ENCODE results near the gene PSME3. TPM values are rescaled to one million over a fixed set of nuclear protein-coding genes. Genes with fewer than 3 reads are reported as not detected.
"Not testable (repeated sequence)": the region's sequence is repeated elsewhere in the genome, so short reads cannot be mapped to it uniquely, and the experiment has no call there.

The PSME3 gene
- polyA plus RNA-seq, 1 donor from 2014 or later, result 116 TPM

DNA sequence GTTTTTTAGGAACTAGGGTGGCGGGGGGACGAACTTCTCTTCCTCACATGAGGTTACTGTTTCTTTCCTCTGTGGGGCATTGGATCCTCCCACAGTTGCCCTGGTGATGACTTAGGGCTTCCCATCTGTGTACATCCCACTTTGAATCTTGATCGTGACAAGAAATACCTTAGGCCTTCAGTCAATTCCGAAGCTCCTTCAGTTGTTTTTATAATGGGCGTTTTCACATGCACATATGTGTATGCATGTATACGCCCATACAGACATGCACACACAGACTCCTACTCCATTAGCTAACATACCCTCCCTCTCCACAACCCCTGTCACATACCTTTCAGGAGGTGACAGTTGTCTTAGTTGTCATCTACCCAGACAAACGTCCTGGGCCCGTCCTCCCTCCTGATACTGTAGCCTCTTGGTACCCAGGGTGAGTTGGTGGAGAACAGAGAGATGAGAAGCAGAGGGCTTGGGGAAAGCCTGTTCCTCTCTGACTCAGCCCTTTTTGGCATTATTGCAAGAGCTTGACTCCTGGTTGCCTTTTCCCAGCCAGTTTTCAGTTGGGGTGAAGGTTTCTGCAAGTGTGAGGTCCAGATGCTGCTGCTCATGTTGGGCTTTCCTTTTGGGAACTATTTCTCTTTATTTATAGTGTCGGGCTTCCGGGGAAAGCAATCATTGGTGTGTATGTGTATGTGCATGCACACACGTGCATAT lies 8.9 kb downstream of the PSME3 start:
- Mint-ChIP-seq H3K4me3 (no peak overlapping the region), H3K27me3 (no peaks in the 10 kb centered on the region), H3K27ac (peak overlapping the region in 1 of 3 donors; percentile 54), H3K36me3 (peaks cover 3% of the 10 kb centered on the region), H3K4me1 (peaks cover 0 to 5% (median 4%) of the 10 kb centered on the region in 3 donors), H3K9me3 (no peaks in the 10 kb centered on the region)

DNA sequence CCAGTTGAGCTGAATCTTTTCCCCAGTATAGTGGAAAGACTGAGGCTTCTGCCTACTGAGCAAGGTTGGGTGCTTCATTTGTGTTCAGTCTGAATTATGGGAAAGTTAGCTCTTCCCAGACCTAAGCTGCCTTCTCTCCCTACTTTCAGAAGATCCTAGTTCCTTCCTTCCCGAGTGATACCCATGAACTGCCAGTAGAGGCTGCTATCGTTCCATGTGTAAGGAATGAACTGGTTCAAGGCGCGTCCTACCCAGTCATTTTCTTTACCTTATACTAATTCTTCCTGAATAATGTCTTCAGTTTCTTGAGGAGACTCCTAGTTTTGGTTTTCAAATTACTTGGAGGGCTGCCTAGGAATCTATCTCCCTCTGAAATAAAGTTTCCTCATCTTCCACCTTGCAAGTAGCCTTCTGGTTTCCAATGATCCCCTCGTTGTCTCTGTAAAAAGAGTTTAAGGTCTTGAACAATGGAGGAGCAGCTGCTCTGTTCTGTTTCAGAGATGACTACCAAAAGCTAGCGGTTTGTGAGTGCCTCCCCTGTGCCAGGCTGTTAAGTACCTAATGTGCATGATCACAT lies 10.2 kb downstream of the PSME3 start:
- peak overlapping the region in 1 of 3 donors; percentile 54 for H3K27ac Mint-ChIP-seq
- peaks cover 3% of the 10 kb centered on the region for H3K36me3 Mint-ChIP-seq
- H3K4me3 Mint-ChIP-seq, result peak overlapping the region in 2 of 4 donors; percentile 28 to 31
- H3K4me1 Mint-ChIP-seq, result peaks cover 0 to 5% (median 2%) of the 10 kb centered on the region in 3 donors
- no peaks in the 10 kb centered on the region for H3K9me3 Mint-ChIP-seq
- no peaks in the 10 kb centered on the region for H3K27me3 Mint-ChIP-seq

DNA sequence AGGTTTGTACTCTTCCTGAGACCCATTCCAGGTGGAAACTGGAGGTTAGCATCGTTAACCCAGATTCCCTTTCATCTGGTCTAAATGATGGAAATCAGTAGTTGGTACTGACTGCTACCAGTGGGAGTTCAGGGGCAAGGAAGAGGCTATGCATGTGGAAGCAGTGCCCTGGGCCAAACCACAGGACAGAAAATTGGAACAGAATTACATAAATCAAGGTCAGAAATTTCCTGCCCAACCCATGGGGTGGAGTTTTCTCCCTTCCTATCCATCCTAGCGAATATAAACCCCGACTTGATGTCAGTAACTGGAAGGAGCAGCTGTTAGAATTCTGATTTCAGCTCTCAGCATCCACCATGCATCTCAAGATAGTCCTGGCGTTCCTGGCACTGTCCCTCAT lies 11.1 kb downstream of the PSME3 start, which contains the start of gene AOC2:
AOC2 (plus strand) TSS at position 310 of the 400 bp plus-strand sequence; CDS start at position 357, 47 bp downstream.
- H3K9me3 Mint-ChIP-seq, result no peaks in the 10 kb centered on the region
- H3K4me1 Mint-ChIP-seq, result peaks cover 0 to 5% (median 2%) of the 10 kb centered on the region in 3 donors
- no peaks in the 10 kb centered on the region for H3K27me3 Mint-ChIP-seq
- peaks cover 3% of the 10 kb centered on the region for H3K36me3 Mint-ChIP-seq
- peak within 1 kb of the TSS in 2 of 3 donors; percentile 54 to 60 for H3K27ac Mint-ChIP-seq
- peak within 1 kb of the TSS in 1 of 4 donors; percentile 31 for H3K4me3 Mint-ChIP-seq

DNA sequence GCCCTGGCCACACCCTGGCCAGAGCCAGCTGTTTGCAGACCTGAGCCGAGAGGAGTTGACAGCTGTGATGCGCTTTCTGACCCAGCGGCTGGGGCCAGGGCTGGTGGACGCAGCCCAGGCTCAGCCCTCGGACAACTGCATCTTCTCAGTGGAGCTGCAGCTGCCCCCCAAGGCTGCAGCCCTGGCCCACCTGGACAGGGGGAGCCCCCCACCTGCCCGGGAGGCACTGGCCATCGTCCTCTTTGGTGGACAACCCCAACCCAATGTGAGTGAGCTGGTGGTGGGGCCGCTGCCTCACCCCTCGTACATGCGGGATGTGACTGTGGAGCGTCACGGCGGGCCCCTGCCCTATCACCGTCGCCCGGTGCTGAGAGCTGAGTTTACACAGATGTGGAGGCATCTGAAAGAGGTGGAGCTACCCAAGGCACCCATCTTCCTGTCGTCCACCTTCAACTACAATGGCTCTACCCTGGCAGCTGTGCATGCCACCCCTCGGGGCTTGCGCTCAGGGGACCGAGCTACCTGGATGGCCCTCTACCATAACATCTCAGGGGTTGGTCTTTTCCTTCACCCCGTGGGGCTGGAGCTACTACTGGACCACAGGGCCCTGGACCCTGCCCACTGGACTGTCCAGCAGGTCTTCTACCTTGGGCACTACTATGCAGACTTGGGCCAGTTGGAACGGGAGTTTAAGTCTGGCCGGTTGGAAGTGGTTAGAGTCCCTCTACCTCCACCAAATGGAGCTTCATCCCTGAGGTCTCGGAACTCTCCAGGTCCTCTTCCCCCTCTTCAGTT lies 11.8 kb downstream of the PSME3 start:
- Mint-ChIP-seq H3K27me3 (no peaks in the 10 kb centered on the region), H3K4me1 (peaks cover 0 to 5% (median 2%) of the 10 kb centered on the region in 3 donors), H3K36me3 (no peaks in the 10 kb centered on the region), H3K9me3 (no peaks in the 10 kb centered on the region), H3K4me3 (no peak overlapping the region), H3K27ac (peak overlapping the region in 1 of 3 donors; percentile 60)

DNA sequence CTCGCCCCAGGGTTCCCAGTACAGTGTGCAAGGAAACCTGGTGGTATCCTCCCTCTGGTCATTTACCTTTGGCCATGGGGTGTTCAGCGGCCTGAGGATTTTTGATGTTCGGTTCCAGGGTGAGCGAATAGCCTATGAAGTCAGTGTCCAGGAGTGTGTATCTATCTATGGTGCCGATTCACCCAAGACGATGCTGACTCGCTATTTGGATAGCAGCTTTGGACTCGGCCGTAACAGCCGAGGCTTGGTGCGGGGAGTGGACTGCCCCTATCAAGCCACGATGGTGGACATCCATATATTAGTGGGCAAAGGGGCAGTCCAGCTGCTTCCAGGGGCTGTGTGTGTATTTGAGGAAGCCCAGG lies 12.3 kb downstream of the PSME3 start:
- Mint-ChIP-seq H3K27ac (peak overlapping the region in 2 of 3 donors; percentile 60 to 90), H3K4me1 (peaks cover 0 to 5% (median 2%) of the 10 kb centered on the region in 3 donors), H3K9me3 (no peaks in the 10 kb centered on the region), H3K36me3 (no peaks in the 10 kb centered on the region), H3K27me3 (no peaks in the 10 kb centered on the region), H3K4me3 (no peak overlapping the region)

DNA sequence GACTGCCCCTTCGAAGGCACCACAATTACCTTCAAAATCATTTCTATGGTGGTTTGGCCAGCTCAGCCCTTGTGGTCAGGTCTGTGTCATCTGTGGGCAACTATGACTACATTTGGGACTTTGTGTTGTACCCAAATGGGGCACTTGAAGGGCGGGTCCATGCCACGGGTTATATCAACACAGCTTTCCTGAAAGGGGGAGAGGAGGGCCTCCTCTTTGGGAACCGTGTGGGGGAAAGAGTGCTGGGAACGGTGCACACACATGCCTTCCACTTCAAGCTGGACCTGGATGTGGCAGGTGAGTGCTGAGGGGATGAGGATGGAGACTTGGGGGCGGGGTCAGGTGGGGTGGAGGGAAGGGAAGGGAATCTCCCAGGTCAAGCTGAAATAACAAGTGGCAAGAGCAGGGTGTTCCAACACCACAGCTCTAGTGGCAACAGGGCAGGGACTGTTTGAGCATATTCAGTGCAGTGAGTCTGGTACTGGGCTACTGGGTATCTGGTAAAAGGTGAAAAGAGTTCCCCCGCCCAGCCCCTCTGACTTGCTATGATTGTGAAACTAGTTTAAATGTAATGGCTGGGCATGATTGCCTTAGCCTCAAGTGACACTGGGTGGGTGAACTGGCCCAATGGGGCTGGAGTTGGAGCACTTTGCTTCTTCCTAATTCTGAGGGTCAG lies 12.9 kb downstream of the PSME3 start:
- H3K36me3 Mint-ChIP-seq, result no peaks in the 10 kb centered on the region

DNA sequence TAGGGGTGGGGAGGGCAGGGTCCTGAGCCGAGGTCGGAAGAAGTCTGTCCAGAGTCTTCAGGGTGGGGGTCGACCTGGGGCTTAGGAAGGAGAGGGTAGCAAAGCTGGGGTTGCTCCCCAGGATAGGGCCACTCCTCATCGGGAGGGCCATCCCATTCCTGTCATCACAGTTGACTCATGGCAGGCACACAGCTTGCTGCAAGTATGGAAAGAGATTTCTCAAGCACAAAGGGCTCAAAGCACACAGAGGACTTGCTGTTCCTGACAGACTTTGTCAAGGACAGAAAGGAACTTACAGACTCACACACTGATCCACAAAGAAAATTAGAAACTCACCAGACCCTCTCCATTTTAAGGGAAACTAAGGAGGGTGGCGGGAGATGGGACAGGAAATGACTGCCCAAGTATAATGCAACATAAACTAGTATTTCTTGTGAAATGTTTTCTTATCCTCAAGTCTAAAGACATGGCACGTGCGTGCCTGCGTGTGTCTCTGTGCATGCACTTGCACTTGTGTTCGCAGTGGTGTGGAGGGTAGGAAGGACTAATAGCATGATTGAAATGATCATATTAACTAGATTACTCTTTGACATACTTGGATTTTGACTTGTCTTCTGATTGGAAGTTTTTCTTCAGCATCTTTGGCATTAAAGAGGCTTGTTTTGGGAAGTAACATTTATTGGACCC lies 13.5 kb downstream of the PSME3 start:
- Mint-ChIP-seq H3K4me1 (peaks cover 0 to 5% (median 2%) of the 10 kb centered on the region in 3 donors), H3K9me3 (no peaks in the 10 kb centered on the region), H3K27me3 (no peaks in the 10 kb centered on the region), H3K36me3 (no peaks in the 10 kb centered on the region), H3K4me3 (no peak overlapping the region), H3K27ac (peak overlapping the region in 1 of 3 donors; percentile 46)

More for the DNA sequence above, 12.9 kb downstream of the PSME3 start:
- Mint-ChIP-seq H3K4me1 (peaks cover 0 to 5% (median 2%) of the 10 kb centered on the region in 3 donors), H3K4me3 (no peak overlapping the region), H3K27ac (peak overlapping the region in 1 of 3 donors; percentile 90), H3K27me3 (no peaks in the 10 kb centered on the region), H3K9me3 (no peaks in the 10 kb centered on the region)

DNA sequence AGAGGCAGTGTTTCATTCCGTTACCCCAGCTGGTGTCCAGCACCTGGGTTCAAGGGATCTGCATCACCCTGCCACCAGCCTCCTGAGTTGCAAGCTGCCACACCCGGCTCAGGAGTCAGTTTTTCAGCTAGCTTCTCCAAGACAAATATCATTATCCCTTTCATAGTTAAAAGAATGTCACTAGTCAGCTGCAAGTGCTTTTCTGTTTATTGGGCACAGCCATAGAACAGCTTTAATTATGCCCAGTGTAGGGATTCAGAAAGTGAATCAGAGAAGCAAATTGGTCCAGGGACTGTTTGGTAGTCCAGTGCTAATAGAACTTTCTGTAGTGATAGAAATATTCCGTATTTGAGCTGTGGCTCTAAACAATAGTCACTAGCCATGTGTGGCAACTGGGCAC lies 14.9 kb downstream of the PSME3 start:
- Mint-ChIP-seq H3K9me3 (no peaks in the 10 kb centered on the region), H3K27ac (no peak overlapping the region), H3K4me3 (no peak overlapping the region), H3K36me3 (no peaks in the 10 kb centered on the region), H3K27me3 (no peaks in the 10 kb centered on the region), H3K4me1 (peaks cover 0 to 5% (median 2%) of the 10 kb centered on the region in 3 donors)

DNA sequence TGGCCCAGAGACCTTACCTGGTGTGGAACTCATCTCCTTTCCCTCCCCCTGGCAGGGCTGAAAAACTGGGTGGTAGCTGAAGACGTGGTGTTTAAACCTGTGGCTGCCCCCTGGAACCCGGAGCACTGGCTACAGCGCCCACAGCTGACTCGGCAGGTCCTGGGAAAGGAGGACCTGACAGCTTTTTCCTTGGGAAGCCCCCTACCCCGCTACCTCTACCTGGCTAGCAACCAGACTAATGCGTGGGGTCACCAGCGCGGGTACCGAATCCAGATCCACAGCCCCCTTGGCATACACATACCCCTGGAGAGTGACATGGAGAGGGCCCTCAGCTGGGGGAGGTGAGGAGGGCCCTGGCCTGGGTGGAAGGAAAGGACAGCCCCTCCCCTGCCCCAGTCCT lies 15.8 kb downstream of the PSME3 start:
- Mint-ChIP-seq H3K4me1 (peaks cover 0 to 2% (median 0%) of the 10 kb centered on the region in 3 donors), H3K4me3 (no peak overlapping the region), H3K36me3 (no peaks in the 10 kb centered on the region), H3K9me3 (no peaks in the 10 kb centered on the region), H3K27me3 (no peaks in the 10 kb centered on the region), H3K27ac (no peak overlapping the region)

DNA sequence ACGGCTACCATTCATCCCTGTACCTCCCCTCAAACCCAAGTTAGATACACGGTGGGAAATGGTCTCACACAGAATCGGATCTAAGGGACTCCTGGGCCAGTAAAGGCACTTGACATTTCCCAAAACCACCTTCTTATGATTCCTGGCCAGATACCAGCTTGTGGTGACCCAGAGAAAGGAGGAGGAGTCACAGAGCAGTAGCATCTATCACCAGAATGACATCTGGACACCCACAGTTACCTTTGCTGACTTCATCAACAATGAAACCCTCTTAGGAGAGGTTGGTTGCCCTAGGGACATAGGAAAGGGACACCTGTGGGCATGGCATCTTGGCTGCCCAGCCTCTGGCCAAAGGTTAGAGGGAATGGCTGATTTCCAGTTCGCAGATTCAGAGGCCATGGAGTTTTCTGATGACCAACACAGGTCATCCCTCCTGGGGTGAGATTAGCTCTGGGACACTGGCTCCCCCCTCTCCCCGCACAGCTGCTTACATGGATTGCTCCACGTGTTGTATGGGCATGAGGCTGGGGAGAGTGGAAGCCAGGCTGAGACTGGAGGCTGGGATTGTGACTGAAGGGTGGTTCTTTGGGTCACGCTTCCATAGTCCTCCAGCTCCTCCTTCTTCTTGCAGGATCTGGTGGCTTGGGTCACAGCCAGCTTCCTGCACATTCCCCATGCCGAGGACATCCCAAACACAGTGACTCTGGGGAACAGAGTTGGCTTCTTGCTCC lies 16.4 kb downstream of the PSME3 start:
- H3K27me3 Mint-ChIP-seq, result no peaks in the 10 kb centered on the region
- H3K9me3 Mint-ChIP-seq, result no peaks in the 10 kb centered on the region
- no peak overlapping the region for H3K27ac Mint-ChIP-seq
- peaks cover 0 to 2% (median 0%) of the 10 kb centered on the region in 3 donors for H3K4me1 Mint-ChIP-seq
- H3K4me3 Mint-ChIP-seq, result no peak overlapping the region
- no peaks in the 10 kb centered on the region for H3K36me3 Mint-ChIP-seq

DNA sequence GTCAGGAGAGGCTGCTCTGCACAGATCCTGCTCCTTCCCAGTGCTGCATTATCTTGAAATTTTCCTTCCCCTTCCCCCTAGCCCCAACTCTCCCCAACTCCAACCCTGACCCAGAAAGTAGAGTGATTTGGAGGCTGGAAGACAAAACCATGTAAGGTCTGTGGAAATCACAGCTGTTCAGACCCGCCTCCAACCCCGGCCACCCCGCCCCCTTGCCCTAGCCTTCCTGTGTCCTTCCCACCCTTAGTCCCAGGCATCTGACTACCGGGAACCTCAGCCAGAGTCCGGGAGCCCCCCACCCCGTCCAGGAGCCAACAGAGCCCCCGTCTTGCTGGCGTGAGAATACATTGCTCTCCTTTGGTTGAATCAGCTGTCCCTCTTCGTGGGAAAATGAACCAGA lies 17.8 kb downstream of the PSME3 start, which contains the start of gene AOC3:
AOC3 (plus strand) TSS at position 246 of the 400 bp plus-strand sequence; CDS start at position 391, 145 bp downstream.
- Mint-ChIP-seq H3K27ac (no peak within 1 kb of the TSS), H3K36me3 (no peaks in the 10 kb centered on the region), H3K4me1 (peaks cover 0 to under 1% (median 0%) of the 10 kb centered on the region in 3 donors), H3K27me3 (no peaks in the 10 kb centered on the region), H3K9me3 (no peaks in the 10 kb centered on the region), H3K4me3 (no peak within 1 kb of the TSS)

DNA sequence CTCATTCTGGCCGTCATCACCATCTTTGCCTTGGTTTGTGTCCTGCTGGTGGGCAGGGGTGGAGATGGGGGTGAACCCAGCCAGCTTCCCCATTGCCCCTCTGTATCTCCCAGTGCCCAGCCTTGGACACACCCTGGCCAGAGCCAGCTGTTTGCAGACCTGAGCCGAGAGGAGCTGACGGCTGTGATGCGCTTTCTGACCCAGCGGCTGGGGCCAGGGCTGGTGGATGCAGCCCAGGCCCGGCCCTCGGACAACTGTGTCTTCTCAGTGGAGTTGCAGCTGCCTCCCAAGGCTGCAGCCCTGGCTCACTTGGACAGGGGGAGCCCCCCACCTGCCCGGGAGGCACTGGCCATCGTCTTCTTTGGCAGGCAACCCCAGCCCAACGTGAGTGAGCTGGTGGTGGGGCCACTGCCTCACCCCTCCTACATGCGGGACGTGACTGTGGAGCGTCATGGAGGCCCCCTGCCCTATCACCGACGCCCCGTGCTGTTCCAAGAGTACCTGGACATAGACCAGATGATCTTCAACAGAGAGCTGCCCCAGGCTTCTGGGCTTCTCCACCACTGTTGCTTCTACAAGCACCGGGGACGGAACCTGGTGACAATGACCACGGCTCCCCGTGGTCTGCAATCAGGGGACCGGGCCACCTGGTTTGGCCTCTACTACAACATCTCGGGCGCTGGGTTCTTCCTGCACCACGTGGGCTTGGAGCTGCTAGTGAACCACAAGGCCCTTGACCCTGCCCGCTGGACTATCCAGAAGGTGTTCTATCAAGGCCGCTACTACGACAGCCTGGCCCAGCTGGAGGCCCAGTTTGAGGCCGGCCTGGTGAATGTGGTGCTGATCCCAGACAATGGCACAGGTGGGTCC lies 18.4 kb downstream of the PSME3 start:
- not testable (repeated sequence) for H3K27ac Mint-ChIP-seq, H3K4me1 Mint-ChIP-seq

DNA sequence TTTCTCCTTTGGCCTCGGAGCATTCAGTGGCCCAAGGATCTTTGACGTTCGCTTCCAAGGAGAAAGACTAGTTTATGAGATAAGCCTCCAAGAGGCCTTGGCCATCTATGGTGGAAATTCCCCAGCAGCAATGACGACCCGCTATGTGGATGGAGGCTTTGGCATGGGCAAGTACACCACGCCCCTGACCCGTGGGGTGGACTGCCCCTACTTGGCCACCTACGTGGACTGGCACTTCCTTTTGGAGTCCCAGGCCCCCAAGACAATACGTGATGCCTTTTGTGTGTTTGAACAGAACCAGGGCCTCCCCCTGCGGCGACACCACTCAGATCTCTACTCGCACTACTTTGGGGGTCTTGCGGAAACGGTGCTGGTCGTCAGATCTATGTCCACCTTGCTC lies 19.2 kb downstream of the PSME3 start:
- H3K36me3 Mint-ChIP-seq, result no peaks in the 10 kb centered on the region
- H3K27ac Mint-ChIP-seq, result peak overlapping the region in 1 of 3 donors; percentile 91
- no peaks in the 10 kb centered on the region for H3K4me1 Mint-ChIP-seq
- H3K4me3 Mint-ChIP-seq, result no peak overlapping the region
- no peaks in the 10 kb centered on the region for H3K9me3 Mint-ChIP-seq
- peaks cover 2% of the 10 kb centered on the region for H3K27me3 Mint-ChIP-seq

More for the DNA sequence above, 18.4 kb downstream of the PSME3 start:
- H3K36me3 Mint-ChIP-seq, H3K4me3 Mint-ChIP-seq, H3K9me3 Mint-ChIP-seq, H3K27me3 Mint-ChIP-seq: not testable (repeated sequence)

All from IgD-negative memory B cell (primary cell).